Activated CD4-positive, alpha-beta memory T cell treated with anti-CD3 and anti-CD28 coated beads for 36 hours (primary cell): ENCODE data around the gene GPHN. TPM values are rescaled to one million over a fixed set of nuclear protein-coding genes. Genes with fewer than 3 reads are reported as not detected.

Source experiments
- CTCF ChIA-PET: fragments of 350-600 bp; sonication (Branson Sonifier 250); formaldehyde crosslinking; loops from one replicate; lab custom pipeline; 2021; ENCODE audit warnings: antibody characterized with exemption, inconsistent platforms; lab: Charles Lee
- POLR2A ChIA-PET: fragments of 350-600 bp; sonication (Branson Sonifier 250); formaldehyde crosslinking; loops from one replicate; lab custom pipeline; 2021; ENCODE audit warnings: antibody characterized with exemption; lab: Charles Lee
- DNase-seq: peaks from one replicate; pipeline ENCODE4 v3.0.0-alpha.2; 2020
- H3K27ac Mint-ChIP-seq: one replicate; pipeline ENCODE4 v1.8.0; 2021; ENCODE audit warnings: mixed read lengths
- H3K27me3 Mint-ChIP-seq: one replicate; pipeline ENCODE4 v1.8.0; 2021; ENCODE audit warnings: mixed read lengths
- H3K36me3 Mint-ChIP-seq: one replicate; pipeline ENCODE4 v1.8.0; 2021; ENCODE audit warnings: mixed read lengths
- H3K4me1 Mint-ChIP-seq: one replicate; pipeline ENCODE4 v1.8.0; 2021; ENCODE audit warnings: low read depth, mixed read lengths
- H3K4me3 Mint-ChIP-seq: one replicate; pipeline ENCODE4 v1.8.0; 2021; ENCODE audit warnings: mild to moderate bottlenecking, mixed read lengths
- H3K9me3 Mint-ChIP-seq: one replicate; pipeline ENCODE4 v1.8.0; 2021; ENCODE audit warnings: mixed read lengths
- intact Hi-C: fragments of 100-400 bp; cut with micrococcal nuclease; formaldehyde crosslinking; loops from one replicate; pipeline ENCODE4 v1.15.1; 2023
- total RNA-seq, 2 experiments: library from RNA; stranded (reverse); gene quantifications; one replicate each; pipeline ENCODE4 v1.2.3, GENCODE V29; 2021

Gene GPHN
- total RNA-seq, 2 experiments from 2014 or later, result 19.5 to 23.1 TPM

DNA sequence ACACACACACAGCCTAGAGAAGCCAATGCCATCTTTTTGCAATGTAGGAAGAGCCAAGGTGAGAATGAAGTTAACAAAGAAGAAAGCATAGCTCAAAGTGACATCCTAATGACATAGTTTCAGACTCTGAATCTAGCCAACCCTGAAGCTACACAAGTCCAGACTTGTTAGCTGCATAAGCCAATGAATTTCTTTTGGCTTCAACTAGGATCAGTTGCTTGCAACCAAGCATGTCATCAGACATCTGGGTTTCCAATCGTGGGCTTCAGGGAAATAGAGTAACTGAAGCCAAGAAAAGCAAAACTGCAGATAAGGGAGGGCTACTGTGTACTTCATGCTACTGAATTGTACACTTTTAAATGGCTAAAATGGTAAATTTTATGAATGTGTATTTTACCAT, 4.4 kb upstream of the GPHN start:
- H3K4me3 Mint-ChIP-seq, result no peak overlapping the region
- DNase-seq, result no peak
- CTCF ChIA-PET, result interaction anchor here (0.6 kb wide), 1 partner anchor 13 kb away, joined by 4 read pairs; no protein-coding TSS in a partner anchor

DNA sequence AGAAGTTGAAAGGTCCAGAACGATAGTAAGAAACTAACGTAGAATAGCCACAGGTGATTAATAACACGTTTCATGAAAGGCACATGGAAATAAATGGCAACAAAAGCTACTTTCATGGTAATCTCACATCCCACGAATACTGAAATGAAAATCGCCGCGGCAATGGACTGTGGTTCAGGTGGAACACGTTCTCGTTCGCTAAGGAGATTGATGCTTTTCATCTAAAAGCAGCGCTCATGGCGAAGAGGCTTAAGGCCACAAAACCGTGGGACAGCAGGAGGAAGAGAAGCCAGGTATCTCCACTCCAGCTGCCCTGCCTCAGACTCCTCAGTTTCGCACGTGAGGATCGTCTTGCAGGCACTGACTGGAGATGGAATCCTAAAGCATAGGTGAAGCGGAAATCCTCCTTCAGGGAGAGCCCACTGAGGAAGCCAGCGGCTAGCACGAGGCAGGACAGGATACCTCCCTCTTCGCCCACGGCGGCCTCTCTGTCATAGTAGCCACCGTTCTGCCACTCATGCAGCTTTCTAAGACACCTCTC, 696 bp upstream of the GPHN start:
- CTCF ChIA-PET, result interaction anchor here (1.0 to 2.7 kb wide), 8 partner anchors 9 to 852 kb away, joined by 3 to 8 read pairs (median 4); partner anchors contain the start of gene ATP6V1D
- intact Hi-C loops, result loop anchor here (2.0 to 5.0 kb wide), 4 partner anchors 100 to 1410 kb away; partner anchors contain the start of genes RAD51B and ZFYVE26

More for the DNA sequence above, 4.4 kb upstream of the GPHN start:
- Mint-ChIP-seq H3K4me1 (peaks cover 8% of the 10 kb centered on the region), H3K9me3 (no peaks in the 10 kb centered on the region), H3K36me3 (no peaks in the 10 kb centered on the region), H3K27ac (no peak overlapping the region), H3K27me3 (no peaks in the 10 kb centered on the region)
- POLR2A ChIA-PET, result no interaction called here
- intact Hi-C loops, result no loop called here

DNA sequence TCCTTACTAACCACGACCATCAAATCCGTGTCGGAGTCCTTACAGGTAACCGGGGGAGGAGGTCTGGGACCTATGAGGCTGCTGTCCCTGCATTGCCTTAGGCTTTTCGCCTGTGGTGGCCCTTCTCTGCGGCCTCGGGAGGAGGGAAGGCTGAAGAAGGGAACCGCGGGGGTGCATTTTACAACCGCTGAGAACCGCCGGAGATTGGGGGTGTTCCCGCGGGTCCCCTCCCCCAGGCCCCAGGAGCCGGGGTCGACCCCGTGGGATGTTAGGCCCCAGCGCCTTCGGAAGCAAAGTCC, 549 bp downstream of the GPHN start:
- Mint-ChIP-seq H3K27me3 (peaks cover 4% of the 10 kb centered on the region), H3K9me3 (no peaks in the 10 kb centered on the region), H3K36me3 (no peaks in the 10 kb centered on the region), H3K27ac (peak overlapping the region; percentile 92), H3K4me3 (peak overlapping the region; percentile 89), H3K4me1 (peaks cover 37% of the 10 kb centered on the region)
- ChIA-PET CTCF (interaction anchor here (1.1 to 2.7 kb wide), 7 partner anchors 11 to 851 kb away, joined by 3 to 8 read pairs (median 4); partner anchors contain the start of gene ATP6V1D), POLR2A (interaction anchor here (1.6 to 1.9 kb wide), 2 partner anchors 9 to 626 kb away, joined by 5 to 8 read pairs; no protein-coding TSS in a partner anchor)
- intact Hi-C loops, result loop anchor here (2.0 to 5.0 kb wide), 5 partner anchors 99 to 1411 kb away; partner anchors contain the start of genes EIF2S1, PALS1, RAD51B and ZFYVE26
- no peak for DNase-seq

More for the DNA sequence above, 696 bp upstream of the GPHN start:
- POLR2A ChIA-PET, result interaction anchor here (1.6 to 1.9 kb wide), 4 partner anchors 8 to 734 kb away, joined by 4 to 9 read pairs (median 6); partner anchors contain the start of gene PALS1
- peak overlapping the region; percentile 92 for H3K27ac Mint-ChIP-seq
- no peaks in the 10 kb centered on the region for H3K9me3 Mint-ChIP-seq
- H3K4me3 Mint-ChIP-seq, result peak overlapping the region; percentile 89
- peak; percentile 53 for DNase-seq
- peaks cover 4% of the 10 kb centered on the region for H3K27me3 Mint-ChIP-seq
- H3K4me1 Mint-ChIP-seq, result peaks cover 30% of the 10 kb centered on the region
- H3K36me3 Mint-ChIP-seq, result no peaks in the 10 kb centered on the region

DNA sequence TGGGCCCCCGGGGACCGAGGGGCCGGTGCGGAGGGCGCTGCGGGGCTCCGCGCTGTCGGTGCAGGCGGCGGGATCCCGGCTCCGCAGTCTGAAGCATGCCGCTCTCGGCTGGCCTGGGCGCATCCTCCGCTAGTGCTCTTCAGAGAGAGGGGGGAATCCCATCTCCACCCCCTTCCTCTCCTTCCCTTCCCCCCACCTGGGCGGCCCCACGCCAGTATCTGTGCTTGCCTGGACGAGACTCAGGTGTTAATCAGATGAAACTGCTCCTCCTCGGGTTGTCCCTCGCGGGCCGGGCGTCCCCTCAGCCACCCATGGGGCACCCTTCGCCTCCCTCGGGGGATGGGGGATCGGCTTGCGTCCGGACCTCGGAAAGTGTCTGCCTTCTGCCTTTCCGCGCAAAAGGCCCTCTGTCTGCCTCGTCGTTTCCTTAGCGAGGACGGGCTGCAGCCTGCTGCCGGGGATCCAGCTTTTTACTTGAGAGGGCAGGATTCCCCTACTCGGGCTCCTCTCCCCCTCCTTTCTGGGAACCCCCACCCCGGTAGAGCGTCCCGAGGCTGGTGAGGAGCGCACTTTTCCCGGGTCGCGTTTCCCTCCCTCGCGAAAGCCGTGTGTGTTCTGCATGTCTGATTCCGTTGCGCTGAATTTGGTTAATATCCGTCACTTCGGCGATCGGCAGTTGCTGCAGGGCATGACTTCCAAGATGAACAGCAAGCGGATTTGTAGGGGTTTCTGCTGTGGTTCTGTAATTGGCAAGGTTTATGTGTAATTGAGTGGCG, 1.1 kb downstream of the GPHN start:
- Mint-ChIP-seq H3K9me3 (no peaks in the 10 kb centered on the region), H3K27me3 (peaks cover 4% of the 10 kb centered on the region), H3K4me1 (peaks cover 38% of the 10 kb centered on the region), H3K36me3 (no peaks in the 10 kb centered on the region), H3K27ac (peak overlapping the region; percentile 49), H3K4me3 (peak overlapping the region; percentile 88)
- ChIA-PET POLR2A (interaction anchor here (1.9 kb wide), 1 partner anchor 625 kb away, joined by 8 read pairs; no protein-coding TSS in a partner anchor), CTCF (interaction anchor here (1.0 to 2.7 kb wide), 3 partner anchors 12 to 851 kb away, joined by 3 to 8 read pairs (median 8); partner anchors contain the start of gene ATP6V1D)
- peak; percentile 67 for DNase-seq
- intact Hi-C loops, result loop anchor here (2.0 to 5.0 kb wide), 5 partner anchors 98 to 1412 kb away; partner anchors contain the start of genes EIF2S1, PALS1, RAD51B and ZFYVE26

DNA sequence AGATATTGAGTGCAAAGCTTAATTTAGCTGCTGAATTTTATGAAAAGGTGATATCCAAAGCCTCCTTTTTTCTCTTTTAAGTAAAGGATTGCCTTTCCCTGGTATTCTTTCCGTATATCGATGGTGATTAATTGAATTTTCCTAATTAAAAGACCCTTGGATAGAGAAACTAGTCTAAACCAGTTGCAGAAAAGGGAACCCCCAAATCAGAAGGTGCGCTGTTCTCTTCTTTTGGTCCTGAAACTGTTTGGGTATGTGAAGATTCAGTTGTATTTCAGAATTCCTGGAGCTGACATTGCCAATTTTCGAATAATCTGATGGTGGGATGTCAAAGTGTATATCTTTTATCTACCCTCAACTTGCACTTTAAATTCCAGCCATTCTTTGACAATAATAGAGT, 1.9 kb downstream of the GPHN start:
- ChIA-PET CTCF (interaction anchor here (0.7 to 1.5 kb wide), 3 partner anchors 12 to 23 kb away, joined by 3 to 5 read pairs (median 3); no protein-coding TSS in a partner anchor), POLR2A (interaction anchor here (0.6 kb wide), 1 partner anchor 901 kb away, joined by 3 read pairs; no protein-coding TSS in a partner anchor)
- Mint-ChIP-seq H3K36me3 (no peaks in the 10 kb centered on the region), H3K4me1 (peaks cover 38% of the 10 kb centered on the region), H3K4me3 (peak overlapping the region; percentile 88), H3K9me3 (no peaks in the 10 kb centered on the region), H3K27ac (no peak overlapping the region), H3K27me3 (peaks cover 6% of the 10 kb centered on the region)
- intact Hi-C loops, result loop anchor here (2.0 to 5.0 kb wide), 5 partner anchors 97 to 1413 kb away; partner anchors contain the start of genes EIF2S1, PALS1, RAD51B and ZFYVE26
- DNase-seq, result no peak

DNA sequence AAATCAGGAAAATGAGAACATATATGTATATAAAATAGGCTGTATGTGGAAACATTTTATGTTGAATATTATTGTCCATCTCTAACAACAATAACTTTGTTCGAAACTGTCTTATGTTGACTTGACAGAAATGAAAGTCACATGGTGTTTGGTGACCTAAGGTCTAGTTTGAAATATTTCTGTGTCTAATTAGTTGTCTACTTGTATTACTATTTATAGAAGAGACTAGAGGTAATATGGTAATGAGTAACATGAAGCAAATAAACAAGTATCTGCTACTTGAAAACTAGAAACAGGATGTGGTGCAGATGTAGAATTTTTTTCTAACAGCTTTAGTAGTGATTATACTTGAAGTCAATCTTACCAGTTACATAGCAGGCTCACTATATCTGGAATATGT, 3.9 kb downstream of the GPHN start:
- intact Hi-C loops, result loop anchor here (1.0 kb wide), 1 partner anchor 623 kb away; no protein-coding TSS in a partner anchor

DNA sequence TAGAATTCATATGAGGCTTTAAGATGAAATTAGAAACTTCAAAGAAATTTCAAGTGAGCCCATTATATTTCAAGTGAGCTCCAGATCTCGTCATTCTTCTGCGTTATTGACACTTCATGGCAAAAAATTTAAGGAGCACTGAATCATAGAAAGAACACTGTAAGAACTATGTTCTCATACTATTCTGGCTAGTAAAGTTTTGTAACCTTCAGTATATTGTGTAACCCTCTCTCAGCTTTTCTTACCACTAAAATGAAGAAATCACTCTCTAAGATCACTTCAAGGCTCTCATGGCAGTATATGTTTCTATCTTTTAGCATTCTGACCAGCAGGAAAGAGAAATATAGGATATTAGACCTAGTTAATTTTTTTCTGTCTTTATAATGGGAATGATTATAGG, 6.3 kb downstream of the GPHN start:
- POLR2A ChIA-PET, result no interaction called here
- intact Hi-C loops, result no loop called here
- H3K27ac Mint-ChIP-seq, result no peak overlapping the region
- peaks cover 6% of the 10 kb centered on the region for H3K27me3 Mint-ChIP-seq
- H3K4me1 Mint-ChIP-seq, result peaks cover 29% of the 10 kb centered on the region
- CTCF ChIA-PET, result interaction anchor here (0.6 kb wide), 1 partner anchor 155 kb away, joined by 3 read pairs; no protein-coding TSS in a partner anchor
- no peaks in the 10 kb centered on the region for H3K36me3 Mint-ChIP-seq
- no peak overlapping the region for H3K4me3 Mint-ChIP-seq
- DNase-seq, result no peak
- H3K9me3 Mint-ChIP-seq, result peaks cover 5% of the 10 kb centered on the region

More for the DNA sequence above, 3.9 kb downstream of the GPHN start:
- no peak overlapping the region for H3K4me3 Mint-ChIP-seq
- peaks cover 6% of the 10 kb centered on the region for H3K27me3 Mint-ChIP-seq
- CTCF ChIA-PET, result interaction anchor here (0.5 kb wide), 1 partner anchor 619 kb away, joined by 3 read pairs; no protein-coding TSS in a partner anchor
- no peaks in the 10 kb centered on the region for H3K9me3 Mint-ChIP-seq
- peaks cover 34% of the 10 kb centered on the region for H3K4me1 Mint-ChIP-seq
- DNase-seq, result no peak
- POLR2A ChIA-PET, result no interaction called here
- H3K27ac Mint-ChIP-seq, result no peak overlapping the region
- H3K36me3 Mint-ChIP-seq, result no peaks in the 10 kb centered on the region

DNA sequence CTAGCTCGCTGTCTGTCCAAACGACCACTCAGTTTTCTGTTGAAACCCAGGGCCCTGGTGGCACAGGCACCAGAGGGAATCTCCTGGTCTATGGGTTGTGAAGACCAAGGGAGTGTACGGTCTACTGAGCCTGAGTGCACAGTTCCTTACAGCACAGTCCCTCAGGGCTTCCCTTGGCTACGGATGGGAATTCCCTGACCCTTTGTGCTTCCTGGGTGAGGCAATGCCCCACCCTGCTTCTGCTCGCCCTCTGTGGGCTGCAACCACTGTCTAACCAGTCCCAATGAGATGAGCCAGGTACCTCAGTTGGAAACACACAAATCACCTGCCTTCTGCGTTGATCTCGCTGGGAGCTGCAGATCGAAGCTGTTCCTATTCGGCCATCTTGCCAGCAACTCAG, 22.6 kb downstream of the GPHN start:
- intact Hi-C loops, result no loop called here
- no peak for DNase-seq
- Mint-ChIP-seq H3K4me1 (peaks cover 19% of the 10 kb centered on the region), H3K27ac (no peak overlapping the region), H3K4me3 (no peak overlapping the region), H3K36me3 (peaks cover 4% of the 10 kb centered on the region), H3K27me3 (no peaks in the 10 kb centered on the region), H3K9me3 (peaks cover 2% of the 10 kb centered on the region)
- ChIA-PET CTCF (no interaction called here), POLR2A (no interaction called here)

DNA sequence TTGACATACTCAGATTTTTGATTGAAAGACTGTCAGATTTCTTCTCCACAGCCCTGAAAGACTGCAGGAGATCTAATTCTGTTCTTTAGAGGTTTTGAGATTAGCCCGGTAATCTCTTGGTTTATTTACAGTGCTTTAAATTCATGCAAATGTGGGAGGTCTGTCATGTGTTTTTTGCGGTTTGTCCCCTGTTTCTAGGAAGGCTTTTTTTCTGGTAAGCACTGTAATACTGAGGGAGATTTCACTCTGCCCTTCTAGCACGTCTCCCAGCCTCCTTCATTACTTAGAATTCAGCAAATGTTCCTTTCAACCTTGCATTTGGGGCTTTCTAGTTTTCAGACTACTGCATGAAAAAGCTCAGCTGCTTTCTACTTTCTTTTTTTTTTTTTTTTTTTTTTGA, 31.1 kb downstream of the GPHN start:
- H3K9me3 Mint-ChIP-seq, result no peaks in the 10 kb centered on the region
- CTCF ChIA-PET, result no interaction called here
- H3K27ac Mint-ChIP-seq, result no peak overlapping the region
- no peak overlapping the region for H3K4me3 Mint-ChIP-seq
- POLR2A ChIA-PET, result no interaction called here
- H3K36me3 Mint-ChIP-seq, result no peaks in the 10 kb centered on the region
- H3K27me3 Mint-ChIP-seq, result no peaks in the 10 kb centered on the region
- DNase-seq, result no peak
- intact Hi-C loops, result no loop called here
- peaks cover 20% of the 10 kb centered on the region for H3K4me1 Mint-ChIP-seq

DNA sequence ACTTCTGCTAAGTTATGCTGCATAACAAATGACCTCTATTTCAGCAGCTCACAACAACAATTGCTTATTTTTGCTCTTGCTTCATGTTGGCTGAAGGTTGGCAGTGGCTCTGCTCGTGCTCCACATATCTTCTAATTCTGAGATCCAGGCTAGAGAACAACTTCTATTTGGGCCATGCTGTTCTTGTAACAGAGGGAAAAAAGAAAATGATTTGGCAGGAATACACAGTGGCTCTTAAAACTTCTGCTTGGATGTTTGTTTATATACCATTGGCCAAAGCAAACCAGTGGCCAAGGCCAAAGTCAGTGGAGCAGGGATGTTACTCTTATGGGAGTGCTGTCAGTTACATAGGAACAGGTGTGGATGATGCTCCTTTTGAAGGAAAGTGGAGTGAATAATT, 32.1 kb downstream of the GPHN start:
- CTCF ChIA-PET, result no interaction called here
- intact Hi-C loops, result no loop called here
- Mint-ChIP-seq H3K4me1 (peaks cover 20% of the 10 kb centered on the region), H3K27ac (no peak overlapping the region), H3K4me3 (no peak overlapping the region), H3K36me3 (no peaks in the 10 kb centered on the region), H3K9me3 (no peaks in the 10 kb centered on the region), H3K27me3 (no peaks in the 10 kb centered on the region)
- no peak for DNase-seq
- POLR2A ChIA-PET, result no interaction called here

DNA sequence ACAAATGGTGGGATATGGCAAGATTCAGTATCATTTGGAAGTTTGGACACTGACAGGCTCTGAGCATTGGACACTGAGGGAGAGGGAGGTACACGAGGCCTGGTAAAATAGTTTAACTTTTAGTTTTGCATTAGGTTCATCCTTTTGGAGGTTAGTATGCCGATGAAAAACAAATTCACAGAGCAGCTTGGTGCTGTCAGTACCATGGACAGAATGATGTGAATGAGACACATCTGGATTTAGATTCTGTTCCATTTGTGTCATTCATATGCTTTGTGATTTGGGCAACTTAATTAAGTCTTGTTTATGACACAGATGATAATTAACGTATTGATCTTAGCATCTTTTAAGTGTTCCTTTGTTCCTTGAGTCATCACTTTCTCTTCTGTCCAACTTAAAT, 33.7 kb downstream of the GPHN start:
- intact Hi-C loops, result no loop called here
- CTCF ChIA-PET, result no interaction called here
- Mint-ChIP-seq H3K27ac (no peak overlapping the region), H3K27me3 (no peaks in the 10 kb centered on the region), H3K4me3 (no peak overlapping the region), H3K4me1 (peaks cover 17% of the 10 kb centered on the region), H3K36me3 (no peaks in the 10 kb centered on the region), H3K9me3 (no peaks in the 10 kb centered on the region)
- DNase-seq, result no peak
- POLR2A ChIA-PET, result no interaction called here

DNA sequence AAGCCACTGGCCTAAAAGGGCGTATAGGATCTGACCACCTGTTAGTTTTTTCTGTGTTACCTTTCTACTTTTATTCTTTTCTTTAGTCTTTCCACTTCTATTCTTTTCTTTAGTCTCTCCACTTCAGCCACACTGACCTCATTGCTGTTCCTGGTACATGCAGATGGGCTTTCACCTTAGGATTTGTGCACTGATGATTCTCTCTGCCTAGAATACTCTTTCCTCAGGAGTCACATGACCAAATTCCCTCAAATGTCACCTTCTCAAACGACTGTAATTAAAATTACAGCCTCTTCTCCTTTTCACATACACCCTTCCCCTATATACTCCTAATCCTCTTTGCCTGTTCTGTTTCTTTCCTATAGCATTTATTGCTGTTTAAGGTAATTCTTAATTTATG, 36.0 kb downstream of the GPHN start:
- no peak for DNase-seq
- CTCF ChIA-PET, result no interaction called here
- no peaks in the 10 kb centered on the region for H3K9me3 Mint-ChIP-seq
- POLR2A ChIA-PET, result no interaction called here
- no peak overlapping the region for H3K4me3 Mint-ChIP-seq
- no peak overlapping the region for H3K27ac Mint-ChIP-seq
- no peaks in the 10 kb centered on the region for H3K27me3 Mint-ChIP-seq
- intact Hi-C loops, result no loop called here
- H3K36me3 Mint-ChIP-seq, result no peaks in the 10 kb centered on the region
- peaks cover 8% of the 10 kb centered on the region for H3K4me1 Mint-ChIP-seq
